PC-3 (cell line): ENCODE results near the gene STX8. TPM values are rescaled to one million over a fixed set of nuclear protein-coding genes. Genes with fewer than 3 reads are reported as not detected.

Experiments
- ATAC-seq: fragments of 200-7000 bp; cut with Tn5 transposase; 2 replicates; pipeline ENCODE4 v1.9.1; 2020; ENCODE audit warnings: mild to moderate bottlenecking, moderate library complexity
- BruUV-seq: library from RNA; stranded (reverse); fragments of 400-500 nt; replicated peaks from 2 replicates; lab custom pipeline; 2021; lab: Mats Ljungman, UMichigan
- CTCF ChIA-PET: fragments of 300-600 bp; sonication (Branson Sonifier 250); formaldehyde crosslinking; loops from one replicate; lab custom pipeline; 2022; ENCODE audit warnings: antibody characterized with exemption; lab: Charles Lee
- POLR2A ChIA-PET: fragments of 300-600 bp; sonication (Branson Sonifier 250); formaldehyde crosslinking; loops from one replicate; lab custom pipeline; 2022; ENCODE audit warnings: antibody characterized with exemption; ENCODE audit not compliant: unreplicated experiment; lab: Charles Lee
- DNase-seq: peaks from one replicate; pipeline ENCODE4 v3.0.0-alpha.2; 2015
- H2AFZ ChIP-seq: fragments of 300-600 bp; sonication (generic); 2 replicates; pipeline ENCODE4 v1.6.0; 2016; ENCODE audit warnings: antibody characterized with exemption, low read length
- H3F3A ChIP-seq: fragments of 300-600 bp; sonication (generic); one replicate; pipeline ENCODE4 v1.6.0; 2017; ENCODE audit warnings: antibody characterized with exemption, low read length, control low read depth, mild to moderate bottlenecking; ENCODE audit not compliant: unreplicated experiment
- H3K27ac ChIP-seq: fragments of 300-600 bp; sonication (generic); 2 replicates; pipeline ENCODE4 v1.5.1; 2016; ENCODE audit warnings: mild to moderate bottlenecking, low read length
- H3K27me3 ChIP-seq: fragments of 300-600 bp; sonication (generic); 2 replicates; pipeline ENCODE4 v1.6.1; 2016; ENCODE audit warnings: low read length, mixed read lengths
- H3K36me3 ChIP-seq: fragments of 300-600 bp; sonication (generic); 2 replicates; pipeline ENCODE4 v1.6.1; 2016; ENCODE audit warnings: low read depth, mixed run types, low read length, mixed read lengths
- H3K4me1 ChIP-seq: fragments of 300-600 bp; sonication (generic); 2 replicates; pipeline ENCODE4 v1.5.1; 2016; ENCODE audit warnings: low read length; ENCODE audit not compliant: insufficient read depth
- H3K4me2 ChIP-seq: fragments of 300-600 bp; sonication (generic); 2 replicates; pipeline ENCODE4 v1.6.0; 2016; ENCODE audit warnings: low read length
- H3K4me3 ChIP-seq: fragments of 300-600 bp; sonication (generic); 2 replicates; pipeline ENCODE4 v1.5.1; 2016; ENCODE audit warnings: mild to moderate bottlenecking, low read length, mixed read lengths
- H3K79me2 ChIP-seq: fragments of 300-600 bp; sonication (generic); 2 replicates; pipeline ENCODE4 v1.6.1; 2017; ENCODE audit warnings: low read length, mixed read lengths
- H3K9ac ChIP-seq: fragments of 300-600 bp; sonication (generic); 2 replicates; pipeline ENCODE4 v1.6.0; 2016; ENCODE audit warnings: mild to moderate bottlenecking, low read length
- H3K9me2 ChIP-seq: fragments of 300-600 bp; sonication (generic); replicated peaks from 2 replicates; pipeline ENCODE4 v1.6.1; 2016; ENCODE audit warnings: mixed run types, low read length, mixed read lengths
- H3K9me3 ChIP-seq: fragments of 300-600 bp; sonication (generic); 2 replicates; pipeline ENCODE4 v1.6.1; 2016; ENCODE audit warnings: low read length, mixed read lengths
- H4K20me1 ChIP-seq: fragments of 300-600 bp; sonication (generic); 2 replicates; pipeline ENCODE4 v1.6.1; 2016; ENCODE audit warnings: low read length, mixed read lengths
- CTCF ChIP-seq: fragments of 300-600 bp; sonication (generic); conservative IDR thresholded peaks from 2 replicates; pipeline ENCODE4 v1.5.1; 2017; ENCODE audit warnings: antibody characterized with exemption, low read depth, mild to moderate bottlenecking, low read length
- EZH2 ChIP-seq: fragments of 300-600 bp; sonication (generic); IDR thresholded peaks from one replicate; pipeline ENCODE4 v1.6.1; 2017; ENCODE audit warnings: antibody characterized with exemption, mild to moderate bottlenecking, low read length; ENCODE audit not compliant: unreplicated experiment
- EZH2phosphoT487 ChIP-seq: fragments of 300-600 bp; sonication (generic); IDR thresholded peaks from 2 replicates; pipeline ENCODE4 v1.6.1; 2018; ENCODE audit warnings: mild to moderate bottlenecking, antibody characterized with exemption, low read length, borderline replicate concordance
- intact Hi-C: fragments of 100-400 bp; cut with micrococcal nuclease; formaldehyde crosslinking; loops from 2 replicates; pipeline ENCODE4 v1.9.0; 2023
- total RNA-seq: library from RNA; depleted of rRNA; stranded (reverse); fragments of >200 nt; gene quantifications from 2 replicates; pipeline ENCODE4 v1.2.3, GENCODE V29; 2014

The STX8 gene
- total RNA-seq, 1 experiment from 2014 or later, result 57.4 TPM

- H4K20me1 ChIP-seq, result no peaks in the 10 kb centered on the region
- CTCF ChIA-PET, result no interaction called here
- H3F3A ChIP-seq, result no peaks in the 10 kb centered on the region
- H3K36me3 ChIP-seq, result no peaks in the 10 kb centered on the region
- H3K27me3 ChIP-seq, result 0 out of 2 replicates have a peak, but pooled peaks cover 4% of the 10 kb centered on the region
- no TSS peak for BruUV-seq
- H3K27ac ChIP-seq, result no peak overlapping the region
- no peak overlapping the region for H2AFZ ChIP-seq
- H3K9ac ChIP-seq, result no peak overlapping the region
- ATAC-seq (no peak), DNase-seq (no peak)
- POLR2A ChIA-PET, result no interaction called here
- no peaks in the 10 kb centered on the region; the same call in 1 of the 2 replicates for H3K4me1 ChIP-seq
- no peak for TF ChIP-seq EZH2phosphoT487
- no peak for TF ChIP-seq CTCF
- no peak for TF ChIP-seq EZH2
- intact Hi-C loops, result no loop called here
- no peak overlapping the region for H3K4me2 ChIP-seq
- no peaks in the 10 kb centered on the region for H3K79me2 ChIP-seq
- H3K9me3 ChIP-seq, result no peaks in the 10 kb centered on the region
- no peak overlapping the region for H3K4me3 ChIP-seq
- H3K9me2 ChIP-seq, result no peaks in the 10 kb centered on the region
These were observed 371.7 kb downstream of the STX8 start for GRCh38 chr17:9203771-9204425.

GRCh38 chr17:9202532-9202931 lies 373.1 kb downstream of the STX8 start:
- Histone ChIP-seq H3K9me2 (no peaks in the 10 kb centered on the region), H3K9ac (no peak overlapping the region), H3K4me1 (no peaks in the 10 kb centered on the region; the same call in 1 of the 2 replicates), H2AFZ (no peak overlapping the region), H3K36me3 (no peaks in the 10 kb centered on the region), H3K9me3 (no peaks in the 10 kb centered on the region), H3K4me2 (no peak overlapping the region), H3F3A (no peaks in the 10 kb centered on the region), H3K27ac (no peak overlapping the region), H3K27me3 (0 out of 2 replicates have a peak, but pooled peaks cover 4% of the 10 kb centered on the region), H3K4me3 (no peak overlapping the region), H4K20me1 (no peaks in the 10 kb centered on the region), H3K79me2 (no peaks in the 10 kb centered on the region)
- intact Hi-C loops, result no loop called here
- no peak for ATAC-seq
- no peak for TF ChIP-seq EZH2phosphoT487
- no peak for TF ChIP-seq CTCF
- no peak for TF ChIP-seq EZH2
- ChIA-PET CTCF (no interaction called here), POLR2A (no interaction called here)
- BruUV-seq, result no TSS peak
- DNase-seq, result no peak

GRCh38 chr17:9200699-9201359 lies 374.8 kb downstream of the STX8 start:
- no TSS peak for BruUV-seq
- Histone ChIP-seq H3K79me2 (no peaks in the 10 kb centered on the region), H3K36me3 (no peaks in the 10 kb centered on the region), H3K9me2 (no peaks in the 10 kb centered on the region), H3K4me3 (no peak overlapping the region), H3K9me3 (no peaks in the 10 kb centered on the region), H3F3A (no peaks in the 10 kb centered on the region), H2AFZ (no peak overlapping the region), H3K4me2 (no peak overlapping the region), H3K27ac (no peak overlapping the region), H3K27me3 (0 out of 2 replicates have a peak, but pooled peaks cover 4% of the 10 kb centered on the region), H4K20me1 (no peaks in the 10 kb centered on the region), H3K4me1 (no peaks in the 10 kb centered on the region), H3K9ac (no peak overlapping the region)
- intact Hi-C loops, result no loop called here
- TF ChIP-seq CTCF (no peak), EZH2phosphoT487 (no peak), EZH2 (no peak)
- CTCF ChIA-PET, result no interaction called here
- DNase-seq (no peak), ATAC-seq (no peak)
- POLR2A ChIA-PET, result no interaction called here
